GM12878 (cell line): Measurements from ENCODE around the gene VIPR2. TPM values are rescaled to one million over a fixed set of nuclear protein-coding genes. Genes with fewer than 3 reads are reported as not detected.

Experiments used
- ATAC-seq: fragments of 200-7000 bp; cut with Tn5 transposase; 3 replicates; pipeline ENCODE4 v1.9.1; 2020; ENCODE audit warnings: mild to moderate bottlenecking, moderate library complexity
- BruUV-seq: library from RNA; stranded (reverse); fragments of 400-500 nt; replicated peaks from 2 replicates; lab custom pipeline; 2021; lab: Mats Ljungman, UMichigan
- CTCF ChIA-PET: fragments of 300-600 bp; sonication (Branson Sonifier 250); formaldehyde crosslinking; extraction: SDS; loops from one replicate; lab custom pipeline; 2021; ENCODE audit warnings: inconsistent platforms; lab: Yijun Ruan, JAX
- POLR2A ChIA-PET: fragments of 350-600 bp; formaldehyde crosslinking; extraction: SDS; loops from one replicate; lab custom pipeline; 2021; ENCODE audit warnings: inconsistent platforms; lab: Charles Lee
- RAD21 ChIA-PET: fragments of 300-600 bp; sonication (Branson Sonifier 250); formaldehyde crosslinking; loops from one replicate; lab custom pipeline; 2023; ENCODE audit warnings: antibody characterized with exemption; ENCODE audit not compliant: unreplicated experiment; lab: Charles Lee
- SMC1A ChIA-PET: fragments of 300-600 bp; sonication (Branson Sonifier 250); formaldehyde crosslinking; loops from one replicate; lab custom pipeline; 2023; ENCODE audit not compliant: unreplicated experiment, uncharacterized antibody; lab: Charles Lee
- DNase-seq: peaks from one replicate; pipeline ENCODE4 v3.0.0-alpha.2; 2011; ENCODE audit warnings: low read depth, low spot score
- FAIRE-seq: peaks from 3 replicates; lab custom pipeline; 2011; peaks lifted over from hg19 to GRCh38; lab: Jason Lieb, UNC
- H2AFZ ChIP-seq: 2 replicates; pipeline ENCODE4 v1.6.0; 2011; ENCODE audit warnings: low read depth, low read length, control low read depth; ENCODE audit not compliant: control insufficient read depth
- H3K27ac ChIP-seq: 2 replicates; pipeline ENCODE4 v1.5.1; 2011; ENCODE audit warnings: control low read depth; ENCODE audit not compliant: control insufficient read depth, insufficient read depth
- H3K27me3 ChIP-seq, 2 experiments: replicated peaks in 1 of 2; 2 replicates each; pipeline versions ENCODE4 v1.6.0 to v1.6.1; 2011; ENCODE audit warnings: low read length in 1 of 2; ENCODE audit not compliant: control insufficient read depth in 2 of 2, insufficient read depth in 2 of 2
- H3K36me3 ChIP-seq, 2 experiments: 2 replicates each; pipeline ENCODE4 v1.5.1; 2011; ENCODE audit warnings: low read length in 1 of 2; ENCODE audit not compliant: control insufficient read depth in 2 of 2, insufficient read depth in 2 of 2
- H3K4me1 ChIP-seq: 2 replicates; pipeline ENCODE4 v1.6.1; 2011; ENCODE audit warnings: mild to moderate bottlenecking, low read length, moderate library complexity, mixed read lengths; ENCODE audit not compliant: control insufficient read depth, insufficient read depth
- H3K4me2 ChIP-seq: 2 replicates; pipeline ENCODE4 v1.6.0; 2011; ENCODE audit warnings: control low read depth; ENCODE audit not compliant: control insufficient read depth, insufficient read depth
- H3K4me3 ChIP-seq: fragments of 200-600 bp; sonication (generic); 2 replicates; pipeline ENCODE4 v1.5.1; 2016
- H3K79me2 ChIP-seq: 2 replicates; pipeline ENCODE4 v1.6.0; 2011; ENCODE audit warnings: low read length; ENCODE audit not compliant: control insufficient read depth, insufficient read depth
- H3K9ac ChIP-seq: 2 replicates; pipeline ENCODE4 v1.8.0; 2011; ENCODE audit warnings: low read length, control low read depth, mixed read lengths; ENCODE audit not compliant: control insufficient read depth, insufficient read depth
- H3K9me3 ChIP-seq: replicated peaks from 3 replicates; pipeline ENCODE4 v1.5.1; 2011; ENCODE audit warnings: mild to moderate bottlenecking, low read length; ENCODE audit not compliant: control insufficient read depth, insufficient read depth
- H4K20me1 ChIP-seq: 2 replicates; pipeline ENCODE4 v1.6.0; 2011; ENCODE audit not compliant: control insufficient read depth, insufficient read depth
- CHD1 ChIP-seq: IDR thresholded peaks from 2 replicates; pipeline ENCODE4 v1.6.1; 2012; ENCODE audit warnings: low read depth, low read length, improper control_type of control experiment
- LARP7 ChIP-seq: fragments of 450-650 bp; IDR thresholded peaks from 2 replicates; pipeline ENCODE4 v1.6.1; 2017; ENCODE audit warnings: mild to moderate bottlenecking
- MLLT1 ChIP-seq: fragments of 450-650 bp; IDR thresholded peaks from 2 replicates; pipeline ENCODE4 v1.6.1; 2016; ENCODE audit warnings: mild to moderate bottlenecking
- RB1 ChIP-seq: fragments of 450-650 bp; formaldehyde crosslinking; IDR thresholded peaks from 2 replicates; pipeline ENCODE4 v1.6.1; 2017; ENCODE audit warnings: mild to moderate bottlenecking, borderline replicate concordance
- SPI1 ChIP-seq: IDR thresholded peaks from 2 replicates; pipeline ENCODE4 v1.6.1; 2011; ENCODE audit warnings: low read depth, mild to moderate bottlenecking, low read length, moderate library complexity, borderline replicate concordance; ENCODE audit not compliant: insufficient read depth
- TAF1 ChIP-seq: IDR thresholded peaks from 2 replicates; pipeline ENCODE4 v1.6.1; 2011; ENCODE audit warnings: mild to moderate bottlenecking, low read depth, low read length, borderline replicate concordance
- ZNF384 ChIP-seq: IDR thresholded peaks from 2 replicates; pipeline ENCODE4 v1.6.1; 2012; ENCODE audit warnings: low read depth, mild to moderate bottlenecking, low read length, improper control_type of control experiment, borderline replicate concordance
- WGBS: methylation state at CpG from one replicate; pipeline ENCODE4 v1.1.6; 2016; ENCODE audit warnings: low lambda C conversion rate; ENCODE audit not compliant: insufficient replicate concordance, insufficient coverage; ENCODE audit errors: missing lambda C conversion rate; 5-methylcytosine and 5-hydroxymethylcytosine counted together
- in situ Hi-C: fragments of 300-500 bp; cut with MboI; formaldehyde crosslinking; loops from 9 replicates; pipeline ENCODE4 v1.14.3; 2018; ENCODE audit warnings: mixed read lengths
- intact Hi-C: fragments of 100-400 bp; cut with micrococcal nuclease; formaldehyde crosslinking; loops from one replicate; pipeline ENCODE4 v1.14.2; 2022; ENCODE audit not compliant: unreplicated experiment
- polyA plus RNA-seq, 11 experiments: library from polyadenylated mRNA; depleted of rRNA in 4 of 11; unstranded in 6 of 11; stranded (reverse) in 5 of 11; fragments of >200 nt; fragmentation: Nextera tagmentation in 4 of 11; fragmentation: Illumina TruSeq in 1 of 11; extraction: Ambion mirVana in 4 of 11; extraction: Trizol in 1 of 11; gene quantifications; 1 replicate in 1 of 11; 2 replicates in 10 of 11; pipeline versions ENCODE4 v1.2.1 to v1.2.3, GENCODE V29; 2011 to 2016; ENCODE audit warnings: inconsistent platforms in 2 of 11, missing spikeins in 2 of 11, low read depth in 1 of 11
- total RNA-seq, 4 experiments: library from RNA; depleted of rRNA in 3 of 4; stranded (reverse); fragments of >200 nt in 3 of 4; fragmentation: Illumina TruSeq in 1 of 4; extraction: Trizol in 1 of 4; gene quantifications; 2 replicates each; pipeline versions ENCODE4 v1.2.1 to v1.2.3, GENCODE V29; 2013 to 2021

The VIPR2 gene
- total and polyA plus RNA-seq, 10 of the 15 experiments (the other 5 are each of a cell fraction or from before 2014, with no cell fraction given): not detected

DNA sequence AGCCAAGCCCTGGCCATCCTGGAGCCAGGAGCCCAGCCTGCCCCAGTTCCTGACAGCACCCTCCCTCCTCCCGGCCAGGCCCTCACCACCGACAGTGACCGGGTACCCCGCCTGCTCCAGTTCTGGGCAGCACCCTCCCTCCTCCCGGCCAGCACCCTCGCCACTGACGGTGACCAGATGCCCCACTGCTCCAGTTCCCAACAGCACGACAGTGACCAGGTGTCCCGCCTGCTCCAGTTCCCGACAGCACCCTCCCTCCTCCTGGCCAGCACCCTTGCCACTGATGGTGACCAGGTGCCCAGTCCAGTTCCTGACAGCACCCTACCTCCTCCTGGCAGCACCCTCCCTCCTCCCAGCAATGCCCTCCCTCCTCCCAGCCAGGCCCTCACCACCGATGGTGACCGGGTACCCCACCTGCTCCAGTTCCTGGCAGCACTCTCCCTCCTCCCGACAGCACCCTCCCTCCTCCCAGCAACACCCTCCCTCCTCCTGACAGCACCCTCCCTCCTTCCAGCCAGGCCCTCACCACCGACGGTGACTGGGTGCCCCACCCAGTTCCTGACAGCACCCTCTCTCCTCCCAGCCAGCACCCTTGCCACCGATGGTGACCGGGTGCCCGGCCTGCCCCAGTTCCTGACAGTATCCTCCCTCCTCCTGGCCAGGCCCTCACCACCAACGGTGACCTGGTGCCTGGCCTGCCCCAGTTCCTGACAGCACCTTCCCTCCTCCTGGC is 40.3 kb downstream of the VIPR2 start (continued):
- TF ChIP-seq RB1 (no peak), TAF1 (no peak), CHD1 (no peak)

GRCh38 chr7:159103382-159104187 is 41.1 kb downstream of the VIPR2 start:
- POLR2A ChIA-PET: no interaction called here
- TF ChIP-seq LARP7 (no peak), SPI1 (no peak), ZNF384 (no peak), CHD1 (no peak), MLLT1 (no peak)
- DNase-seq (no peak), ATAC-seq (no peak), FAIRE-seq (no peak)
- no peak overlapping the region for H3K4me3 ChIP-seq
- H3K4me2 ChIP-seq: no peak overlapping the region
- intact Hi-C loops: no loop called here
- RAD21 ChIA-PET: no interaction called here
- BruUV-seq: no TSS peak
- no peak overlapping the region for H3K27ac ChIP-seq
- no peaks in the 10 kb centered on the region; a peak in 1 of 4 replicates for H3K27me3 ChIP-seq
- H3K9ac ChIP-seq: no peak overlapping the region
- no peak overlapping the region for H2AFZ ChIP-seq
- 66% methylated on average over 21 of the region's 21 CpGs for WGBS
- H3K79me2 ChIP-seq: no peaks in the 10 kb centered on the region
- in situ Hi-C loops: no loop called here
- SMC1A ChIA-PET: no interaction called here
- H3K36me3 ChIP-seq: no peaks in the 10 kb centered on the region
- no peaks in the 10 kb centered on the region for H4K20me1 ChIP-seq
- H3K9me3 ChIP-seq: no peaks in the 10 kb centered on the region; the same call in 2 of the 3 replicates
- CTCF ChIA-PET: no interaction called here
- H3K4me1 ChIP-seq: no peaks in the 10 kb centered on the region
